Smooth muscle cell of the brain vasculature (primary cell): ENCODE data around the gene TRPT1.

ENCODE experiments used
- DNase-seq: peaks from one replicate; pipeline ENCODE4 v3.0.0-alpha.2; 2012; ENCODE audit warnings: low read depth, low spot score

The TRPT1 gene

GRCh38 chr11:64225608-64226506 lies at the start of gene TRPT1, which contains the start of gene NUDT22:
Gene TRPT1, minus strand, starts transcription at chr11:64226186. Its CDS starts 326 bp downstream, at chr11:64225860.
Gene NUDT22, plus strand, starts transcription at chr11:64226274. Its CDS starts 379 bp downstream, at chr11:64226653.
- DNase-seq, result peak; percentile 46

GRCh38 chr11:64275031-64275800 lies 49.2 kb upstream of the TRPT1 start:
- DNase-seq, result no peak

- peak; percentile 99 for DNase-seq
Measured at GRCh38 chr11:64269540-64270220, 43.7 kb upstream of the TRPT1 start.

- no peak for DNase-seq
Measured at GRCh38 chr11:64268893-64269539, 43.0 kb upstream of the TRPT1 start.

GRCh38 chr11:64268025-64268892 lies 42.3 kb upstream of the TRPT1 start:
- no peak for DNase-seq

- DNase-seq, result no peak
Measured at GRCh38 chr11:64267207-64267945, 41.4 kb upstream of the TRPT1 start.

- DNase-seq, result no peak
Measured at GRCh38 chr11:64266339-64266738, 40.4 kb upstream of the TRPT1 start.

- no peak for DNase-seq
Measured at GRCh38 chr11:64265176-64266160, 39.5 kb upstream of the TRPT1 start.

- no peak for DNase-seq
Measured at GRCh38 chr11:64264371-64264852, 38.4 kb upstream of the TRPT1 start.

- DNase-seq, result no peak
Measured at GRCh38 chr11:64263947-64264317, 37.9 kb upstream of the TRPT1 start.

GRCh38 chr11:64263021-64263946 lies 37.3 kb upstream of the TRPT1 start:
- no peak for DNase-seq

- DNase-seq, result no peak
Measured at GRCh38 chr11:64262271-64263002, 36.5 kb upstream of the TRPT1 start.

GRCh38 chr11:64261556-64262080 lies 35.6 kb upstream of the TRPT1 start:
- no peak for DNase-seq

GRCh38 chr11:64260147-64260708 lies 34.2 kb upstream of the TRPT1 start:
- no peak for DNase-seq

GRCh38 chr11:64259533-64260067 lies 33.6 kb upstream of the TRPT1 start:
- DNase-seq, result no peak
